HK-2 (cell line): ENCODE measurements around the gene MRTFA.
"Not testable (repeated sequence)": the region's sequence is repeated elsewhere in the genome, so short reads cannot be mapped to it uniquely, and the experiment has no call there.

Source experiments
- DNase-seq: peaks from one replicate; pipeline ENCODE4 v3.0.0-alpha.2; 2018; ENCODE audit not compliant: unreplicated experiment

Gene MRTFA

DNA sequence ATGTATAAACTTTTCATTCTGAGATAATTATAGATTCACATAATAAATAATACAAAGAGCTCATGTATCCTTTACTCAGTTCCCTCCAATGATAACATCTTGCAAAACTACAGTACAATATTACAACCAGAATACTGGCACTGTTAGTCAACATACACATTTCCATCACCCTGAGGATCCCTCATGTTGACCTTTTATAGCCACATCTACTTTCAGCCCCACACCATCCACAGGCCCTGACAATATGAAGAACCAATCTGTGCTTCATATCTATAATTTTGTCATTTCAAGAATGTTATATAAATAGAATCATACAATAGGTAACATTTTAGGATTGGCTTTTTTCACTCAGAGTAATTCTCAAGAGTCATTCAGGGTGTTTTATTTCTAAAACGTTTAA is 115.5 kb downstream of the MRTFA start:
- no peak for DNase-seq

DNA sequence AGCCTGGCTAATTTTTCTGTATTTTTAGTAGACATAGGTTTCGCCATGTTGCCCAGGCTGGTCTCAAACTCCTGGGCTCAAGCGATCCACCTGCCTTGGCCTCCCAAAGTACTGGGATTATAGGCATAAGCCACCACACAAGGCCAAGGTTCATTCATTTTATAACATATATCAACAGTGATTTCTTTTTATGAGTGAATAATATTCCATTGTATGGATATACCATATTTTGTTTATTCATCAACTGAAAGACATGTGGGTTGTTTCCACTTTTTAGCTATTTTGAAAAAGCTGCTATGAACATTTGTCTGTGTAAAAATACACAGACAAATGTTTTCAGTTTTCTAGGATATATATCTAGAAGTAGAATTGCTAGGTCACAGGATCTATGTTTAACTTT is 116.0 kb downstream of the MRTFA start:
- no peak for DNase-seq

DNA sequence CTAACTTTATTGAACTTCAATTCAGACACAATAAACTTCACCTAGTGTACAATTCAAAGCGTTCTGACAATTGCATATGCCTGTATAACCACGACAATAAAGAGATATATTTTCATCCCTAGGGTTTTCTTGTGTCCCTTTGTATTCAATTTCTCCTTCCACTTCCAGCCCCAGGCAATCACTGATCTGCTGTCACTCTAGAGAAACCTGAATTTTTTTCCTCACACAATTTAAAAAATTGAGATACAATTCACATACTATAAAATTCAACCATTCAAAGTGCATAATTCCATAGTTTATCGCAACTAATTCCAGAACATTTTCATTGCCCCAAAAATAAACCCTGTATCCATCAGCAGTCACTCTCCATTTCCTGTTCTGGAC is 116.6 kb downstream of the MRTFA start:
- no peak for DNase-seq

DNA sequence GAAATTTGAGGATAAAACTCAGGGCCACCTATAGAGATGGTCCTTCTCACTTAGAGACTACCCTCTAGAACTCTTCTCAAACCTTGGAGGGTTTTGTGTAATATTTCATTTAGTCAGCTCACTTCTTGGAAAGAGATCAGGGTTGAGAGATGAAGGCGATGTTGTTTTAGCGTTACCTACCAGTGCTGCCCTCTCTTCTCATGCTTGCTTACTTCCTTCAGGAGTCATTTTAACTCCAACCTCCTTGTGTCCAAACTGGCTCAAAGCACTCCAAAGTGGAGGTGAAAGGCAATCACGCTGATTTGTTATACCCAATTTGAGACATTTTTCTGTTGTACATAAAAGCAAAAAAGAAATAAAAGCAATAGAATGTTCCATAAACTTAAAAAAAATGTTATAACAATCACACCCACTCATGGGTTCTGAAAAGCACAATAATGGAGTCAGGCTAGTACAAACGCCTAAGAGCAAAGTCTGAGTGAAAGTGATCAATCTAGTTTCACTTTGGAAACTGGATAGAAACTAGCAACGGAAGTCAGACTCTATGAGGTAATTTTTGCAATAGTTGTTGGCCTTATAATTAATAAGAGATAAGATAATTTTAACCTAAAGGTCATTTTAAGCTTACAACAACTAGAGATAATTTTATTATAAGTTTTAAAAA is 117.1 kb downstream of the MRTFA start:
- DNase-seq = no peak

DNA sequence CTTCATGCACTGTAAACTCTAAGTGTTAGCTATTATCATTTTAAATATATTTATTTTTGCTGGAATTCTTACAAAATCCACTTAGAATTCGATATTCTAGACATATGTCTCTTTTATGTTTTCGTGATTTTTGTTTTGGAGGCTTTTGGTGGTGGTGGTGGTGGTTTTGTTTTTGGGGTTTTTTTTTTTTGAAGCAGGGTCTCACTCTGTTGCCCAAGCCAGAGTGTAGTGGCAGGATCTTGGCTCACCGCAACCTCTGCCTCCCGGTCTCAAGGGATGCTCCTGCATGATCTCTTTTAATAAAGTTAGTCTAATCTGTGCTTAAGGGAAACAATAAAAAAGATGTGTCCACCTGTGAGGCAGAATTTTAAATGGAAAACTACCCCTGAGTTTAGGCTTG is 117.7 kb downstream of the MRTFA start:
- DNase-seq = no peak

DNA sequence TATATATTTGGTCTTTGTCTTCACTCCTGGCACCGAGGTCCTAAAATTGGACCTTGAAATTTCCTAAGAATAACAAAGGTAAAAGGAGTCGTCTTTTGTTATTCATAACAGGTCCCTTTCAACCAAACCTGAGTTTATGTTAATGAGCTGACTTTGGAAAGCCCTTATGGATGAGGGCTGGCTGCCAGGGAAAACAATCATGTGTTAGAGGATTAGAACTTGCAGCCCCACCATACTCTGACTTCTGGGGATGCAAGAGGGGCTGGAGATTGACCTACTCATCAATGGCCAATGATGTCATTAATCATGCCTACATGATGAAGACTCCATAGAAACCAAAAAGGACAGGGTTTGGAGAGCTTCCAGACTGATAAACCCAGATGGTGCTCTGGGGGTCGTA is 118.9 kb downstream of the MRTFA start:
- no peak for DNase-seq

DNA sequence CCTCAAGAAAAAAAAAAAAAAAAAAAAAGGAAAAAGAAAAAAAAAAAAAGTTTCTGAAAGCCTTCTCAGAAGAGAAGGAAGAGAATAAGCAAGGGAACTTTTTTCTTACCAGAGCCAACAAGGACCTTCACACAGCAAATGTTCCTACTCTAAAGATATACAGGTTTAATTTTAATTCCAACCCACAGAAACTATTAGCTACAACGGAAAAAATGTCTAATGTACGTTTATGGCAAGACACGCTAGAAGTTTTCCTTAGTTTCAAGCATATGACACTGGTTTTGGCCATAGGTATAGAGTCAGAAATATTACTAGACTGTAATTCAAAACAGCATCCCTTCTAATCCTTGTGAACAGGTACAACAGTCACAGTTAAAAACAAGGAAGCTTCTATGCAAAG is 120.1 kb downstream of the MRTFA start:
- no peak for DNase-seq

DNA sequence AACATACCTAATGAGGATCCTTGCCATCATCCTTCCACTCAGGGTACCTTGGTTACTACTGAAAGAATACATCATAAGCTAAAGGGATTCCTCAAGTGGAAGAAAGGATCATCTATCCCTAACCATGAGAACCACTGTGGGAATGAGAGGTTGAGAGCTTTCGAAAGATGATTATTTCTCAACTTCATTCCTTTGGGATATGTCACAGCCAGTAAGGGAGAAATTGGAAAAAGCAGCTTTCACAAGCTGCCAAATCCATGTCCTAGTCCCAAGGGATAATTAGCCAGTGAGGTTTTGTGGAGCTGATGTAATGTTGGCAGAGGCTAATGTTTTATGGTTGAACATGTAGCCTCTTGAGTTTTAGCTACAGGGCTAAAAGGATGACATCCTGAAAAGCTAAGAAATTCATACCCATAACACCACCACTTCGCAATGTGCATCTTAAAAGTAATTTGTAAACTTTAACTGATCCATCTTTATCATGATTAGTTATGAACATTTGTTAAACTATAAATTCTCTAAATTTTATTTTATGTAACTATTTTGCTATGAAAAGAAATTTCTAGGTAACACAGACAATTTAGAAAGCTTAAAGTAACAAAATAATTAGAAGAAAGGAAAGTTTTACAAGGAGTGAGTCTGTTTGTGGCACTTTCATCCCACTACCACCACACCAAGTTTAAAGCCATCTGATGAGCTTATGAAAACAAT is 123.9 kb downstream of the MRTFA start:
- DNase-seq = peak; percentile 40

DNA sequence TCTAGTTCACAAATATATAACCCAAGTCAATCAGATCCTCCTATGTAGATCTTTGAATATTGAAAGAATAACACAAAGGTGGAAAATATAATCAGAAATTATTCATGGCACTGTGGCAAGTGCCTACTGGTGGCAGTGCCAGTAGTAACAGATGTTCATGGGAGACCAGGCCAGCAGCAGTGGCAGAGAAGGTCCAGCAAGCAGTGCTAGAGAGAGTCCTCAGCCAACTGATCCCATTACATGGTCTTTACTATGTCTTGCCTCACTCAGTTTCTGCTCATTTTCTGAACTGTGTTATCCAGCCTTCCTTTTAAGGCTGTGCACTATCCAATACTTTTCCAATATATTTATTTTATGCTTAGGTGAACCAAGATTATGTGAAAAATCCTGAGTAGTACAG is 124.9 kb downstream of the MRTFA start:
- DNase-seq = no peak

DNA sequence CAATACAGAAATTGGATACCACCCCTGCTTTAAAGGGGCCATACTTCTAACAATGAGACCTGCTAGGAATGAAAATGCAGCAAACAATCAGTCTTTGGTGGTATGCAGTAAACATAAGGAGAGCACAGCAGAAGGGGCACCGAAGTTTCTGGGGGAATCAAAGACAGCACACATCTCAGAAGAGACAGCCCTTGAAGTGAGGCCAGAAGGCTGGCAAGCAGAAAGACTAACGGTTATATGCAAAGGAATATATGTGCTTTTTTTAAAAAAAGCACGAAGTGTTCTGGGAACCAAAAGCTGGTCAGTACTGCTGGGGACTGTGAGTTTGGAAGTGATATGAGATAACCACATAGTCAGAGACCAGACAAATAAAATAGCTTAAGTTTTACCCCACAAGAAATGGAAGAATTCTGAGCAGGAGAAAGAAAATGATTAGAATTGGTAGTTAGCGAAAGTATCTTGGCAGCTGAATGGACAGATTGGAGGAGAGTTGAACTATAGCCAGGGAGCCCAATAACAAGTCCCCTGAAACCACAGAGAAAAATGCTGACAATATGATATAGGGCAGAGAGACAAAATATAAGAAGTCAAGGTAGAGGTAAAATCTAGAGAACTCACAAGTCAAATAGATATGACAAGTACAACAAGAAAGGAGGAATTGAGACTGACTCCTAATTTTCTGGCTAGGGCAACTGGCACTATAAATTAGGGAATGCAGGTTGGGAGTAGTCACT is 125.7 kb downstream of the MRTFA start:
- DNase-seq = no peak

DNA sequence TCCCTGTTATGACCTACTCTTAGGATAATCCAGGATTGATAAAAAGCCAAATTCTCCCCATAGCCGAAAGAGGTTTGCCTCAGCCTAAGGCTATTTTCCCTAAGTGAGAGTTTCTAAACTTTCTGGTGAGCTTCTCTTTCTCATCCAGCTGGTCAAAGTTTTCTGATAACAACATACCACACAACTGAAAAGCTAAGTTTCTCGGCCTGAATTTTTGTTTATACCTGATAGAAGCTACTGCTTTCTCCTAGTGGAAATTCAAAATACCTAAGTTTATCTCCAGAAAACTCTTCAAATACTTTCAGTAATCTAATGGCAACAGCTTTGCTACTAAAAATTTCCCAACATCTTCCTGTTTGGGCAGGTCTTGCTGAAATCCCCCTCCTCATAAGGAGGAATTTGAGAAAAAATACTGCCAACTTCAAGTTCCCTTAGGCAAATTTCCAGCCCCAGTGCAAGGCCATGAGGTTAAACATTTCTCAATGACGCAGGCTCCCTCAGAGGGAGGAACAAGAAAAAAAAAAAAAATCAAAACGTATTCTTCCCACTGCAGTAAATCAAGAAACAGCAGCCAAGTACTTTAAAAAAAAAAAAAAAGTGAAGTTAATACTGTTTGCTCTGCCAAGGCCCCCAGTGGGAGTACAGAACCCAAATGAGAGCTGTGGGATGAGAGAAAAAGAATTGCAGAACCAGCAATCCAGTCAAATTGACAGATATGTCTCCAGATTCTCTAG is 127.0 kb downstream of the MRTFA start:
- peak; percentile 25 for DNase-seq

DNA sequence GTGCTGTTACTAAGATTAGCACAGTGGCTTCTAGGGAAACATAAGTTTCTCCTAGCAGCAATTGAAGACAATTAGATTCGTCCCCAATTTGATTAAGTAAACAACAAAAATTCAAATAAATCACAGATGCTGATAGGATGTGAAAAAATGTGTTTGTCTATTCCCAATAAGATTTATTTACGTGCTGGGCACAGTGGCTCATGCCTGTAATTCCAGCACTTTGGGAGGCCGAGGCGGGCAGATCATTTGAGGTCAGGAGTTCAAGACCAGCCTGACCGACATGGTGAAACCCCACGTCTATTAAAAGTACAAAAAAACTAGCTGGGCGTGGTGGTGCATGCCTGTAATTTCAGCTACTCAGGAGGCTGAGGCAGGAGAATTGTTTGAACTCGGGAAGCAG is 128.5 kb downstream of the MRTFA start:
- not testable (repeated sequence) for DNase-seq

DNA sequence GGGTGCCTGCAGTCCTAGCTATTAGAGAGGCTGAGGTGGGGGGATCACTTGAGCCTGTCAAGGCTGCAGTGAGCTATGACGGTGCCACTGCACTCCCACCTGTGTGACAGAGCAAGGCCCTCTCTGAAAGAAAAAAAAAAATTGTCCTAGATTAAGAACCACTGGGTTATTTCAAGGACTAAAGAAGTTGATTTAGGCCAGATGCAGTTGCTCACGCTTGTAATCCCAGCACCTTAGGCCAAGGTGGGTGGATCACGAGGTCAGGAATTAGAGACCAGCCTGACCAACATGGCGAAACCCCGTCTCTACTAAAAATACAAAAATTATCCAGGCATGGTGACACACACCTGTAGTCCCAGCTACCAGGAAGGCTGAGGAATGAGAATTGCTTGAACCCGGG is 129.0 kb downstream of the MRTFA start:
- DNase-seq = no peak

DNA sequence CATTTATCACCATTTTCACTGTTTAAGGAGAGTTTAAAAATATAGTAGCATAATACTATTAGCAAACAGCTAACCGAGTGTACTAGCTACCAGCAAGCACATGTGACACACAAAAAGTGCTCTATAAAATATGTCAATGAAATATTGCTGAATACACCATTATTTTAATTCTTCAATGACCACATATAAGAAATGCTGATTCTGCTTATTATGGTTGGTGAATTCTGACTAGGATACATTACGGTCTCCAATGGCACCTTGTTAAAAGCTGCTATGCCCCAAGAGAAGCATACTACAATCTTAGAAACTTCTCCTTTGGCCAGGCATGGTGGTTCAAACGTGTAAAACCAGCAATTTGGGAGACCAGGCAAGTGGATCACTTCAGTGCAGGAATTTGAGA is 129.8 kb downstream of the MRTFA start:
- no peak for DNase-seq

DNA sequence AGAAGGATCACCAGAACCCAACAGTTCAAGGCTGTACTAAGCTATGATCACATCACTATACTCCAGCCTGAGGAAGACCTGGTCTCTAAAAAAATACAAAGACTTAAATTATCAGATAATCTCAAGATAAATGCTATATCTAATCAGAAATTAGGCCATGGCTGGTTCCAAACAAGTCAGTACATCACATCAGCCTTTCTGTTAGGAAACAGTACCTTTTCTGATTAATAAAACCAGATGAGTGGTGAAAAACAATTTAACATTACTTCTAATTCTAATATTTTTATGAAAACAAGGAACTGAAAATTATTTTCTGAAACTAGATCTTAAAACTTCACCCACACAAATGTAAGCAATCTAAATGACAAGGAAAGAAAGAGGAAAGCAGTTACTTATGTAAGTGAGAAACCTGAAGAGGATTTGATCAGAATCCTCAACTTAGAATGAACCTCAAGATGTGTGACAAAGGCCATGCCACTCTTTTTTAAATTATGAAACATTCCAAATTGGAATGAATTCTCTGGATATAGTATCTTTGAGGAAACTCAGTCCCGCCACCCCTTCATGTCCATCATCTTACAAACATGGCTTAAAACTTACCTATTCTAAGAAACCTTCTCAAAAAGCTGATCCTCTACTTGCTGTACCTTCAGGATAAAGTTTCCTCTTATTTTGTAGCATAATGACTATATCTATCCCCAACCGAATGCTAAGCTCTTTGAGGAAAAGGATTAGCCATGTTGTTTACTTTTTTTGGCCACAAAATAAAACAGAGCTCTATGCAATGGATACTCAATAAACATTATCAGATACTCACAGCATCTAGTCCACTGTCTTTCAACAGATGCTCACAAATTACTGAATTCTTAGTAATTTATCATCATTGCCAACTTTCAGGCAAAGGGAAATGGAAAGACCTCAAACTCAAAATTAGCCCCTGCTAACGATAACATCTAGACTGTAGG is 132.0 kb downstream of the MRTFA start:
- no peak for DNase-seq

DNA sequence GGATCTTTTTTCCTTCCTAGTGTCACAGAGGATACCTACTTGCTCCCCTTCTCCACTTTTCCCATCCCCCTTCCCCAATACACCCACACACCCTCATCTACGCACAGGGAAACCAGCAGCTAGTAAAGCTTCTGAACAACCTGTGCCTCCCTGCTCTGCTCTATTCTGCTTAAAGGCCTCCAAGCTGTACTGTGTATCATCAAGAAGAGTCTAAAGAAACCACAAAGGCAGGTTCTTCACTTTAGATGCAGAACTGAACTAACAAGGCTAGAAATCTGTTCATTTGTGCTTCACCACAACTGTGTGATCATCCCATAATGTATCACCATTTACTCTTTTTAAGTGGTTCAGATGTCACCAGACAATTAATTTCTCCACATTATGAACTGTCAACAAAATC is 133.6 kb downstream of the MRTFA start:
- DNase-seq = no peak

DNA sequence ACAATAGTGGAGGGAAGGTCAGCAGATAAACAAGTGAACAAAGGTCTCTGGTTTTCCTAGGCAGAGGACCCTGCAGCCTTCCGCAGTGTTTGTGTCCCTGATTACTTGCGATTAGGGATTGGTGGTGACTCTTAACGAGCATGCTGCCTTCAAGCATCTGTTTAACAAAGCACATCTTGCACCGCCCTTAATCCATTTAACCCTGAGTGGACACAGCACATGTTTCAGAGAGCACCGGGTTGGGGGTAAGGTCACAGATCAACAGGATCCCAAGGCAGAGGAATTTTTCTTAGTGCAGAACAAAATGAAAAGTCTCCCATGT is 136.1 kb downstream of the MRTFA start:
- DNase-seq = not testable (repeated sequence)

DNA sequence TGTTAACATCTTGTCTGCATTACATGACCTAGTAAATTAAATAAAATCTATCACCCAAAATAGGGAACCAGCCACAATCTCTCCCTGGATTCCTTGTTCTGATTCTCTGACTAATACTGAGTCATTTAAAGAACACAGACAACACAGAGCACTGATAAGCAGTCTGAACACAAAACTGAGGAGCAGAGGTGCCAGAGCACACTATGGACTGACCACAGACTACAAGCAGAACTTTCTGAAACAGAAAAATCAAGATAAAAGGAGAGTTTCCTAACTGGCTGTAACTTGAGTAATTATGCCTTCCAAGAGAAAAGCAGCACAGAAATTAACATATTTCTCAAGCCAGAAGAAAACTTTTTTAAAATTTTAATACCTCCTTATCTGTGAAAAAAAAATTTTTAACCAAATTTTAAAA is 137.3 kb downstream of the MRTFA start:
- peak; percentile 35 for DNase-seq

DNA sequence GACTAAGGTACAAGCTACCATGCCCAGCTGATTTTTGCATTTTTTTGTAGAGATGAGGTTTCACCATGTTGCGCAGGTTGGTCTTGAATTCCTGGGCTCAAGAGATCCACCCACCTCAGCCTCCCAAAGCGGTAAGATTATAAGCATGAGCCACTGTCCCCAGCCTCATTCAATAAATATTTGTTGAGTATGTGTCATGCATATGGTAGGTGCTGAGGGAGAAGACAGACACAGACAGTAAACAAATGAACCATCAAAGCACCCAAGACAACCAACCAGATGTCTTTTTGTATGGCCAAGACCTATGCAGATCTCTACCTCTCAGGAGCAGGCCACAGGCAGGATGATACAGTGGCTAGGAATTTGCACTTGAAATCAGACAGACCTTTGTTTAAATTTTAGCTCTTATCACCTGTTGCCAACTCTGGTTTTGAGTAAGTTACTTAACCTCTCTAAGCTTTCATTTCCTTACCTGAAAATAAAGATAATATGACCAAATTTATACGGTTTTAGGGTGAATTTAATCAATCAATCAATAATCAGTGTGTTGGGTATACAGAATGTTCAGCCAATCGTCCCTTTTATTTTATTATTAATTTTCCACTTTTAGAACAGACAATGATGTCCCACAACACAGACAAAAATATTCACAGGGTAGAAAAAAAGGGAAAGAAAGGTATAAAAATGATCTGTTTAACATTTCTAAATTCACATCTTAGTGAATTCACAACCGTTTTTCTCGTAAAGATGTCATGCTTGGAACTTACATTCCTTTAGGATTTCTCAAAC is 137.9 kb downstream of the MRTFA start:
- DNase-seq = peak; percentile 65

DNA sequence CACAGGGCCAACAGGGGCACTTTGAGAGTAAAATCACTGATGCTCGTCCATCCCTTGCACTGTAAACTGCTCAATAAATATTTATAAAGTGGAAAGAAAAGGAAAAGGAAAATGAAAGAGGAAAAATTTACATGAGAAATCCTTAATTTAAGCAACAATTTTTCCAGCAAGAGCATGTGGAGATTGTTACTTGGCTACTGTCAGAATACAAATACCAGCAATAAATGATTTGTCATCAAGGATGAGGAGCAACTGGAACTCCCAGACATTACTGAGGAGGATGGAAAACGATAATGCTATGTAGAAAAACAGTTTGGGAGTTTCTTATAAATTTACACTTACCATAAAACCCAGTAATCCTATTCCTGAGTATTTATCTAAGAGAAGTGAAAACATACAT is 143.1 kb downstream of the MRTFA start:
- no peak for DNase-seq
